Measurements from ENCODE around the gene GIPC3. TPM values are rescaled to one million over a fixed set of nuclear protein-coding genes. Genes with fewer than 3 reads are reported as not detected.

Gene GIPC3
- total and polyA plus RNA-seq, 5 donors from 2014 or later: 0.10 to 0.52 TPM; not detected in 3

GRCh38 chr19:3615524-3616135 lies 30.4 kb downstream of the GIPC3 start:
- peaks cover 22% of the 10 kb centered on the region for H3K36me3 ChIP-seq (ENCODE audit: control insufficient read depth, insufficient read depth, low read length)
- no peak for DNase-seq
- Mint-ChIP-seq H3K27me3 (no peaks in the 10 kb centered on the region), H3K36me3 (peaks cover 8% of the 10 kb centered on the region), H3K4me3 (no peak overlapping the region), H3K4me1 (no peaks in the 10 kb centered on the region), H3K27ac (no peak overlapping the region), H3K9me3 (no peaks in the 10 kb centered on the region)
- H3K4me3 ChIP-seq (ENCODE audit: low read depth, low read length): no peak overlapping the region
- no peak overlapping the region for H3K27ac ChIP-seq (ENCODE audit: insufficient read depth, low read length, poor library complexity, severe bottlenecking)
- H3K9me3 ChIP-seq (ENCODE audit: control insufficient read depth in 2 of 2, low read length in 2 of 2): no peaks in the 10 kb centered on the region
- H3K4me1 ChIP-seq (ENCODE audit: control insufficient read depth, insufficient read depth, low read length, poor library complexity, severe bottlenecking): no peaks in the 10 kb centered on the region
- no peaks in the 10 kb centered on the region for H3K27me3 ChIP-seq (ENCODE audit: control insufficient read depth, insufficient read depth, low read length)
- ATAC-seq (ENCODE audit: low read depth in 2 of 2): no peak

- no peaks in the 10 kb centered on the region for H3K4me1 ChIP-seq (ENCODE audit: control insufficient read depth, insufficient read depth, low read length, poor library complexity, severe bottlenecking)
- no peak overlapping the region for H3K4me3 ChIP-seq (ENCODE audit: low read depth, low read length)
- H3K36me3 ChIP-seq (ENCODE audit: control insufficient read depth, insufficient read depth, low read length): peaks cover 12% of the 10 kb centered on the region
- peaks cover 7% of the 10 kb centered on the region for H3K36me3 Mint-ChIP-seq
- H3K27ac ChIP-seq (ENCODE audit: insufficient read depth, low read length, poor library complexity, severe bottlenecking): no peak overlapping the region
- no peaks in the 10 kb centered on the region for H3K27me3 Mint-ChIP-seq
- no peaks in the 10 kb centered on the region for H3K9me3 ChIP-seq (ENCODE audit: control insufficient read depth in 2 of 2, low read length in 2 of 2)
- no peak overlapping the region for H3K4me3 Mint-ChIP-seq
- peak in 1 of 3 donors; percentile 30 for DNase-seq
- H3K4me1 Mint-ChIP-seq: peaks cover 0 to 2% (median 0%) of the 10 kb centered on the region in 4 donors
- H3K27me3 ChIP-seq (ENCODE audit: control insufficient read depth, insufficient read depth, low read length): no peaks in the 10 kb centered on the region
- H3K27ac Mint-ChIP-seq: no peak overlapping the region
- H3K9me3 Mint-ChIP-seq: no peaks in the 10 kb centered on the region
- ATAC-seq (ENCODE audit: low read depth in 2 of 2): no peak
Observed at GRCh38 chr19:3617463-3617862, 32.2 kb downstream of the GIPC3 start.

- peak in 2 of 3 donors; percentile 32 to 36 for DNase-seq
- Mint-ChIP-seq H3K9me3 (no peaks in the 10 kb centered on the region), H3K36me3 (peaks cover 11% of the 10 kb centered on the region), H3K4me1 (peaks cover 0 to 5% (median 0%) of the 10 kb centered on the region in 4 donors), H3K27ac (no peak overlapping the region), H3K4me3 (peak overlapping the region in 1 of 4 donors; percentile 23), H3K27me3 (no peaks in the 10 kb centered on the region)
- Histone ChIP-seq H3K4me3 (ENCODE audit: low read depth, low read length) (no peak overlapping the region), H3K36me3 (ENCODE audit: control insufficient read depth, insufficient read depth, low read length) (peaks cover 17% of the 10 kb centered on the region), H3K27me3 (ENCODE audit: control insufficient read depth, insufficient read depth, low read length) (no peaks in the 10 kb centered on the region), H3K27ac (ENCODE audit: insufficient read depth, low read length, poor library complexity, severe bottlenecking) (no peak overlapping the region), H3K9me3 (ENCODE audit: control insufficient read depth in 2 of 2, low read length in 2 of 2) (no peaks in the 10 kb centered on the region), H3K4me1 (ENCODE audit: control insufficient read depth, insufficient read depth, low read length, poor library complexity, severe bottlenecking) (no peaks in the 10 kb centered on the region)
- ATAC-seq (ENCODE audit: low read depth in 2 of 2): peak in 1 of 2 donors; percentile 44
Observed at GRCh38 chr19:3618144-3618810, 33.0 kb downstream of the GIPC3 start.

GRCh38 chr19:3618811-3619630 lies 33.7 kb downstream of the GIPC3 start:
- H3K36me3 ChIP-seq (ENCODE audit: control insufficient read depth, insufficient read depth, low read length): peaks cover 16% of the 10 kb centered on the region
- H3K27me3 ChIP-seq (ENCODE audit: control insufficient read depth, insufficient read depth, low read length): no peaks in the 10 kb centered on the region
- H3K9me3 ChIP-seq (ENCODE audit: control insufficient read depth in 2 of 2, low read length in 2 of 2): no peaks in the 10 kb centered on the region
- H3K4me3 Mint-ChIP-seq: no peak overlapping the region
- peaks cover 8% of the 10 kb centered on the region for H3K36me3 Mint-ChIP-seq
- DNase-seq: no peak
- peaks cover 0 to 7% (median 0%) of the 10 kb centered on the region in 4 donors for H3K4me1 Mint-ChIP-seq
- no peak overlapping the region for H3K4me3 ChIP-seq (ENCODE audit: low read depth, low read length)
- H3K27ac Mint-ChIP-seq: peak overlapping the region in 1 of 3 donors; percentile 60
- no peaks in the 10 kb centered on the region for H3K4me1 ChIP-seq (ENCODE audit: control insufficient read depth, insufficient read depth, low read length, poor library complexity, severe bottlenecking)
- no peaks in the 10 kb centered on the region for H3K27me3 Mint-ChIP-seq
- no peaks in the 10 kb centered on the region for H3K9me3 Mint-ChIP-seq
- H3K27ac ChIP-seq (ENCODE audit: insufficient read depth, low read length, poor library complexity, severe bottlenecking): no peak overlapping the region
- ATAC-seq (ENCODE audit: low read depth in 2 of 2): no peak

- Histone ChIP-seq H3K27ac (ENCODE audit: insufficient read depth, low read length, poor library complexity, severe bottlenecking) (no peak overlapping the region), H3K36me3 (ENCODE audit: control insufficient read depth, insufficient read depth, low read length) (peaks cover 16% of the 10 kb centered on the region), H3K4me1 (ENCODE audit: control insufficient read depth, insufficient read depth, low read length, poor library complexity, severe bottlenecking) (peaks cover 6% of the 10 kb centered on the region), H3K4me3 (ENCODE audit: low read depth, low read length) (no peak overlapping the region), H3K9me3 (ENCODE audit: control insufficient read depth in 2 of 2, low read length in 2 of 2) (no peaks in the 10 kb centered on the region), H3K27me3 (ENCODE audit: control insufficient read depth, insufficient read depth, low read length) (no peaks in the 10 kb centered on the region)
- H3K36me3 Mint-ChIP-seq: peaks cover 8% of the 10 kb centered on the region
- no peak overlapping the region for H3K27ac Mint-ChIP-seq
- H3K9me3 Mint-ChIP-seq: no peaks in the 10 kb centered on the region
- ATAC-seq (ENCODE audit: low read depth in 2 of 2): no peak
- peaks cover 0 to 13% (median 5%) of the 10 kb centered on the region in 4 donors for H3K4me1 Mint-ChIP-seq
- DNase-seq: no peak
- no peak overlapping the region for H3K4me3 Mint-ChIP-seq
- no peaks in the 10 kb centered on the region for H3K27me3 Mint-ChIP-seq
Observed at GRCh38 chr19:3619631-3620012, 34.3 kb downstream of the GIPC3 start.

- Histone ChIP-seq H3K27ac (ENCODE audit: insufficient read depth, low read length, poor library complexity, severe bottlenecking) (no peak overlapping the region), H3K9me3 (ENCODE audit: control insufficient read depth in 2 of 2, low read length in 2 of 2) (no peaks in the 10 kb centered on the region), H3K27me3 (ENCODE audit: control insufficient read depth, insufficient read depth, low read length) (no peaks in the 10 kb centered on the region), H3K4me3 (ENCODE audit: low read depth, low read length) (no peak overlapping the region), H3K4me1 (ENCODE audit: control insufficient read depth, insufficient read depth, low read length, poor library complexity, severe bottlenecking) (peaks cover 12% of the 10 kb centered on the region), H3K36me3 (ENCODE audit: control insufficient read depth, insufficient read depth, low read length) (peaks cover 16% of the 10 kb centered on the region)
- no peaks in the 10 kb centered on the region for H3K27me3 Mint-ChIP-seq
- H3K4me1 Mint-ChIP-seq: peaks cover 0 to 20% (median 7%) of the 10 kb centered on the region in 4 donors
- ATAC-seq (ENCODE audit: low read depth in 2 of 2) (no peak), DNase-seq (no peak)
- no peak overlapping the region for H3K4me3 Mint-ChIP-seq
- peaks cover 8% of the 10 kb centered on the region for H3K36me3 Mint-ChIP-seq
- no peak overlapping the region for H3K27ac Mint-ChIP-seq
- no peaks in the 10 kb centered on the region for H3K9me3 Mint-ChIP-seq
Observed at GRCh38 chr19:3620145-3620816, 35.0 kb downstream of the GIPC3 start.

GRCh38 chr19:3620817-3621547 lies 35.7 kb downstream of the GIPC3 start:
- H3K27me3 ChIP-seq (ENCODE audit: control insufficient read depth, insufficient read depth, low read length): no peaks in the 10 kb centered on the region
- Mint-ChIP-seq H3K4me1 (peaks cover 2 to 25% (median 9%) of the 10 kb centered on the region in 4 donors), H3K4me3 (no peak overlapping the region), H3K9me3 (no peaks in the 10 kb centered on the region), H3K27me3 (no peaks in the 10 kb centered on the region), H3K27ac (no peak overlapping the region), H3K36me3 (peaks cover 8% of the 10 kb centered on the region)
- no peak overlapping the region for H3K4me3 ChIP-seq (ENCODE audit: low read depth, low read length)
- peaks cover 19% of the 10 kb centered on the region for H3K4me1 ChIP-seq (ENCODE audit: control insufficient read depth, insufficient read depth, low read length, poor library complexity, severe bottlenecking)
- DNase-seq (no peak), ATAC-seq (ENCODE audit: low read depth in 2 of 2) (no peak)
- H3K9me3 ChIP-seq (ENCODE audit: control insufficient read depth in 2 of 2, low read length in 2 of 2): no peaks in the 10 kb centered on the region
- peaks cover 16% of the 10 kb centered on the region for H3K36me3 ChIP-seq (ENCODE audit: control insufficient read depth, insufficient read depth, low read length)
- H3K27ac ChIP-seq (ENCODE audit: insufficient read depth, low read length, poor library complexity, severe bottlenecking): no peak overlapping the region
